Right atrium auricular region (tissue), 2 donors: ENCODE measurements around the gene CEP120. TPM values are rescaled to one million over a fixed set of nuclear protein-coding genes. Genes with fewer than 3 reads are reported as not detected.

Experiments
- DNase-seq: peaks from one replicate; pipeline ENCODE4 v3.0.0-alpha.2; 2019; ENCODE audit warnings: low spot score
- H3K27ac ChIP-seq, 2 donors: fragments of 200-600 bp; sonication (generic); 1 replicate in 1 of 2; 2 replicates in 1 of 2; pipeline ENCODE4 v1.5.1; 2016 to 2019
- H3K27me3 ChIP-seq, 2 donors: fragments of 200-600 bp; sonication (generic); one replicate each; pipeline versions ENCODE4 v1.5.1 to v1.6.0; 2017 to 2019
- H3K36me3 ChIP-seq: fragments of 200-600 bp; sonication (generic); one replicate; pipeline ENCODE4 v1.5.1; 2016
- H3K4me1 ChIP-seq, 2 donors: fragments of 200-600 bp; sonication (generic); one replicate each; pipeline versions ENCODE4 v1.5.1 to v1.6.0; 2017 to 2019
- H3K4me3 ChIP-seq, 2 donors: fragments of 200-600 bp; sonication (generic); 1 replicate in 1 of 2; 2 replicates in 1 of 2; pipeline ENCODE4 v1.5.1; 2017 to 2019; ENCODE audit warnings: mild to moderate bottlenecking in 1 of 2, moderate library complexity in 1 of 2
- H3K9me3 ChIP-seq, 2 donors: fragments of 200-600 bp; sonication (generic); one replicate each; pipeline ENCODE4 v1.5.1; 2019
- CTCF ChIP-seq, 2 donors: fragments of 200-600 bp; sonication (generic); IDR thresholded peaks; one replicate each; pipeline ENCODE4 v1.5.1; 2019; ENCODE audit warnings: antibody characterized with exemption in 2 of 2
- total RNA-seq, 2 donors: library from RNA; depleted of rRNA; stranded (reverse); fragments of >200 nt; gene quantifications; one replicate each; pipeline ENCODE4 v1.1.0, GENCODE V29; 2016

The CEP120 gene
- total RNA-seq, 2 donors from 2014 or later: 11.1 to 11.8 TPM

GRCh38 chr5:123450640-123451039 is 27.4 kb upstream of the CEP120 start:
- Histone ChIP-seq H3K4me3 (no peak overlapping the region), H3K36me3 (no peaks in the 10 kb centered on the region), H3K9me3 (no peaks in the 10 kb centered on the region), H3K27me3 (no peaks in the 10 kb centered on the region), H3K27ac (no peak overlapping the region), H3K4me1 (no peaks in the 10 kb centered on the region)
- DNase-seq: no peak
- TF ChIP-seq CTCF (IDR thresholded peaks at IDR 0.05): no peak

GRCh38 chr5:123450114-123450513 is 26.9 kb upstream of the CEP120 start:
- no peak for DNase-seq
- Histone ChIP-seq H3K4me1 (no peaks in the 10 kb centered on the region), H3K27me3 (no peaks in the 10 kb centered on the region), H3K27ac (no peak overlapping the region), H3K36me3 (no peaks in the 10 kb centered on the region), H3K9me3 (no peaks in the 10 kb centered on the region), H3K4me3 (no peak overlapping the region)
- TF ChIP-seq CTCF (IDR thresholded peaks at IDR 0.05): no peak

GRCh38 chr5:123449424-123449974 is 26.3 kb upstream of the CEP120 start:
- no peak for DNase-seq
- Histone ChIP-seq H3K27ac (no peak overlapping the region), H3K27me3 (no peaks in the 10 kb centered on the region), H3K36me3 (no peaks in the 10 kb centered on the region), H3K4me3 (no peak overlapping the region), H3K4me1 (no peaks in the 10 kb centered on the region), H3K9me3 (no peaks in the 10 kb centered on the region)
- TF ChIP-seq CTCF (IDR thresholded peaks at IDR 0.05): no peak

DNA sequence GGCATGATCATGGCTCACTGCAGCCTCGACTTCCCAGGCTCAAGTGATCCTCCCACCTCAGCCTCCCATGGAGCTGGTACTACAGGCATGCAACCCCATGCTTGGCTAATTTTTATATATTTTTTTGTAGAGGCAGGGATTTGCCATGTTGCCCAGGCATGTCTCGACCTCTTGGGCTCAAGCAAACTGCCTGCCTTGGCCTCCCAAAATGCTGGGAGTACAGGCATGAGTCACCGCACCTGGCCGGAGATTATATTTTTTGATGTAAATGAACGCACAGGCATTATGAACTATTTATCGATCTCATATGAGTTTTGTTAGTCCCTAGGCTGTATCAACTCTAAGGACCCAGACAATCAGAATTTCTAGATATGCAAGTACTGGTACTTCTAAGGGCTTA is 25.5 kb upstream of the CEP120 start:
- Histone ChIP-seq H3K4me1 (no peaks in the 10 kb centered on the region), H3K4me3 (no peak overlapping the region), H3K9me3 (no peaks in the 10 kb centered on the region), H3K27ac (no peak overlapping the region), H3K36me3 (no peaks in the 10 kb centered on the region), H3K27me3 (no peaks in the 10 kb centered on the region)
- no peak for DNase-seq
- TF ChIP-seq CTCF (IDR thresholded peaks at IDR 0.05): no peak

DNA sequence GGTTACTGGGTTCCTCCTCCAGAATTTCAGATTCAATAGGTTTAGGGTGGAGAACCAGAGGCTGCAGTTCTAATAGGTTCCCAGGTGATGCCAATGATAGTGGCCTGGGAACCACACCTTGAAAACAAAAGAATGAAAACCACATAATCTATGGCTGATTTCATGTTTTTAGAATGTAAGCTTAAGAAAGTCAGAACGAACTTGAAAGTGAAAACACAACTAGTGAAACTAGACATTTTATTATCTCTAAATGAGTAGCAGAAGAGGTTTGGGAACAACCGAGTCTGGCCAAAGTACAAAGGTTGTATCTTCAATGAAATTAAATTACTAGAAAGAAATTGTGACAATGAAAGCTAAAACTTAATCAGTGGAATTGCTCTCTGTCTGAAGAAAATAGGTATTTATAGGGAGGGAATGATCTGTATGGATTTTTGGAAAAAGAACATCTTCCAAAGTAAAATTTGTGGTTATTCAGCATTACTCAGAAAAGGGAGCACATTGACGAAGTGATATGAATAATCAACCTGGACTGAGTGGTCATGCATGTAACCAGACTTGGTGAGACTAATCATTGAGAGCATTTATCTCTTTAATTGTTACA is 24.9 kb upstream of the CEP120 start:
- H3K4me1 ChIP-seq: no peaks in the 10 kb centered on the region
- no peaks in the 10 kb centered on the region for H3K27me3 ChIP-seq
- no peak overlapping the region for H3K27ac ChIP-seq
- no peak for DNase-seq
- no peaks in the 10 kb centered on the region for H3K36me3 ChIP-seq
- H3K9me3 ChIP-seq: no peaks in the 10 kb centered on the region
- H3K4me3 ChIP-seq: no peak overlapping the region
- no peak for TF ChIP-seq CTCF (IDR thresholded peaks at IDR 0.05)

DNA sequence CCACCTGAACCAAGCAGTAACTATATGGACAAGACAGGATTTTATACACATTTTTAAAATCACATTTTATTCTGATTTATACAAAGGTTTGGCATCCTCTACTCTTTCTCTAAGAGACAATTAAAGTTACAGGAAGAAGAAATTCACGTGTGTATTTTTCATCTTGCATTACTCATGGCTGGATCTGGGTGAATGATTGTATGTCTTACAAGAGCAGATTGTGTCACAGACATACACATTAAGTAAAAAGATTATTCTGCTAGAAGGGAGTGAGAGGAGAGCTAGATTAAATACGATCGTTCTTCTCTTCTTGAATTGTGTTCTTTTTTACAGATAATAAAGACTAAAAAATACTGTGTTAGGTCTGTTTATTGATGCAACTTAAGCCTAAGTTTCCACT is 20.8 kb upstream of the CEP120 start:
- no peak for DNase-seq
- H3K9me3 ChIP-seq: no peaks in the 10 kb centered on the region
- no peak overlapping the region for H3K4me3 ChIP-seq
- H3K4me1 ChIP-seq: no peaks in the 10 kb centered on the region
- TF ChIP-seq CTCF (IDR thresholded peaks at IDR 0.05): no peak
- no peaks in the 10 kb centered on the region for H3K27me3 ChIP-seq
- no peak overlapping the region for H3K27ac ChIP-seq
- H3K36me3 ChIP-seq: no peaks in the 10 kb centered on the region
